Measurements from ENCODE around the gene ROR1.
A peak's percentile ranks its signal among the peaks of the same experiment; 100 is the strongest.

Gene ROR1

DNA sequence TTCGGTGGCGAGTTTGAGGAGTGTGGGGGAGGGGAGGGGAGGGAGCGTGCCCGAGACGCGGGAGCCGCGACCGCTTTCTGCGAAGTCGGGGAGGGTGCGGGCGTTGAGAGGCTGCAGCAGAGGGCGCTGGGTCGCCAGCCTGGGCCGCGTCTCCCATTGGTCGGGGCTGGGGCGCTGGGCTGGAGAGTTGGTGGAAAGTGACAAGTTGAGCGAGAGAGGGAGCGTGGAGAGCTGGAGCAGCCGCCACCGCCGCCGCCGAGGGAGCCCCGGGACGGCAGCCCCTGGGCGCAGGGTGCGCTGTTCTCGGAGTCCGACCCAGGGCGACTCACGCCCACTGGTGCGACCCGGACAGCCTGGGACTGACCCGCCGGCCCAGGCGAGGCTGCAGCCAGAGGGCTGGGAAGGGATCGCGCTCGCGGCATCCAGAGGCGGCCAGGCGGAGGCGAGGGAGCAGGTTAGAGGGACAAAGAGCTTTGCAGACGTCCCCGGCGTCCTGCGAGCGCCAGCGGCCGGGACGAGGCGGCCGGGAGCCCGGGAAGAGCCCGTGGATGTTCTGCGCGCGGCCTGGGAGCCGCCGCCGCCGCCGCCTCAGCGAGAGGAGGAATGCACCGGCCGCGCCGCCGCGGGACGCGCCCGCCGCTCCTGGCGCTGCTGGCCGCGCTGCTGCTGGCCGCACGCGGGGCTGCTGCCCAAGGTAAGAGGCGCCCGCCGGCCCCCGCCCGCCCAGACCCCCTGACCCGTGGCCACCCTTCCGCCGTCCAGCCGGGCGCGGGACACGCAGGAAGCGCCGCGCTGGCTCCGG, at the start of gene ROR1:
Gene ROR1, plus strand, starts transcription at position 203 of the 802 bp plus-strand sequence.
- peak; percentile 60 to 65 for DNase-seq

DNA sequence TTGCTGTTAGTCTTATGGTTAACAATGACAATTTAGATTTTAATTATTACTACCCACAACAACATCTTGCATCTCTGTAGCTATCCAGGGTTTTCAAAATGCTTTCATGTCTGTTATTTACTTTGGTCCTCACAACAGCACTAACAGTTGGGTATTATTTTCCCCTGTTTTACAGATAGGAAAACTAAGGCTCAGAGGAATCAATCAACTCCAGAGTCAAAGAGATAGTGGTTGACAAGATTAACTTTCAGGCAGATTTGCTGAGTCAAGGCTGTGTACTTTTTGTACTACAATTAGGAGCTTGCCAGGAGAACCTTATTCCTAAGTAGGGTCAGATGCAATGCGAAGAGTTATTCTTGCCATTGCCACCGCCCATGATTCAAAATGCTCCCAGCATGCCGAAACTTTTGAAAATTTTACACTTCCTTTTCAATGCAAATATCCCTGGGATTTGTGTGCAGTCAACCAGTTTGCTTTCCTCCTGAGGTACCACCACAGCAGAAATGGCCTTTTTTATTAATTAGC, 49.4 kb upstream of the ROR1 start:
- DNase-seq = no peak

DNA sequence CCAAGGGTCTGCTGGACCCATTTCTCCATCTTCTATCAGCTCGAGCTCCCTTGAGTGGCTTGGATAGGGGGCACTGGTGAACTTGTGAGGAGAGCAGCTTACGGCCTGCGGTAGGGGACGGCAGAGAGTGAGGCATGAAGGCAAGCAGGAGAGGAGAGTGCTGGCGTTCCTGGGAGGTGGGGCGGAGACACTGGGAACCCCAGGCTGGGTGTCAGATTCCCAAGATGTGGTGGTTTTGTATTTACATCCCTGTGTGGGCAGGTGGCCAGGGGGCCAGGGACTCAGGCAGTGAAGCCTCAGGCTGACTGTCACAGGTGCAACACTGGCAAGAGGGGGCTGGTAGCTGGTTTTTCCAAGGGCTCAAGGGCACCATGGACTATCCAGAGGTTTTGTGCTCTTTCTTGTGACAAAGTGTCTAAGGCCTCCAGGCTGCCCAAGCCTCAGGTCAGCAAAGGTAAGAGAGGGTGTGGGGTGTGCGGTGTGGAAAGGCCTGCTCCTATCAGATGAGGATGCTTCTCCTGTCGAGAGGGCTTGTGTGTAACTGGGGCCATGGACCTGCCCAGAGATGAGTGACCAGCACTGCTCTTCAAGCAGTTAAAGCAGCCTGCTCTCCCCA, 45.1 kb upstream of the ROR1 start:
- DNase-seq = no peak

GRCh38 chr1:63729227-63729620, 44.6 kb upstream of the ROR1 start:
- DNase-seq = no peak

DNA sequence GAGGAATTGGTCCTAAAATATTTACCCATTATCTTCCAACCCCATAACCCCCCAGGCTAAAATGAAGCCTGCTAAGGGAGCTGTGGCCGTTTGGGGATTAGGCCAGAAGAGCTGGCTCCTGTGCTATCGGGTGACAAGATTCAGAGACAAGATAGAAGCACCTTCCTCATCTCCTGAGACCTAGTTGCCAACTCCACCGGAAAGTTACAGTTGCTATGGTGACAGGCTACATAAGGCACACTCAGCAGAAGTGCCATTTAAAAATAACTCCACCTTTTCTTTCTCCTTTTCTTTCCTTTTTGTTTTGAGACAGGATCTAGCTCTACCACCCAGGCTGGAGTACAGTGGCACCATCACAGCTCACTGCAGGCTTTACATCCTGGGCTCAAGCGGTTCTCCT, 43.6 kb upstream of the ROR1 start:
- no peak for DNase-seq

GRCh38 chr1:63731117-63732043, 42.4 kb upstream of the ROR1 start:
- DNase-seq = no peak

- no peak for DNase-seq
These were observed 41.2 kb upstream of the ROR1 start for GRCh38 chr1:63732666-63733065.

GRCh38 chr1:63738772-63739171, 35.0 kb upstream of the ROR1 start:
- no peak for DNase-seq

DNA sequence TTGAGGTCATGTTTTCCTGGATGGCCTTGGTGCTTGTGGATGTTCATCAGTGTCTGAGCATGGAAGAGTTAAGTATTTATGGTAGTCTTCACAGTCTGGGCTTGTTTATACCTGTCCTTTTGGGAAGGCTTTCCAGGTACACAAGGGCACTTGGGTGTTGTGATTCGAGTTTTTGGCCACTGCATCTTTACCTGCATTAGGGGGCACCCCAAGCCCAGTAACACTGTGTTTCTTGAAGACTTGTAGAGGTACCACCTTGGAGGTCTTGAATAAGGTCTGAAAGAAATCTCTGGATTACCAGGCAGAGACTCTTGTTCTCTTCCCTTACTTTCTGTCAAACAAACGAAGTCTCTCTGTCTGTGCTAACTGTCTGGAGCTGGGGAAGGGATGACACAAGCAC, 34.4 kb upstream of the ROR1 start:
- DNase-seq = no peak

- DNase-seq = no peak
These were observed 33.4 kb upstream of the ROR1 start for GRCh38 chr1:63740432-63740831.

GRCh38 chr1:63742526-63742925, 31.3 kb upstream of the ROR1 start:
- DNase-seq = no peak

- DNase-seq = no peak
These were observed 30.0 kb upstream of the ROR1 start for GRCh38 chr1:63743781-63744180.

DNA sequence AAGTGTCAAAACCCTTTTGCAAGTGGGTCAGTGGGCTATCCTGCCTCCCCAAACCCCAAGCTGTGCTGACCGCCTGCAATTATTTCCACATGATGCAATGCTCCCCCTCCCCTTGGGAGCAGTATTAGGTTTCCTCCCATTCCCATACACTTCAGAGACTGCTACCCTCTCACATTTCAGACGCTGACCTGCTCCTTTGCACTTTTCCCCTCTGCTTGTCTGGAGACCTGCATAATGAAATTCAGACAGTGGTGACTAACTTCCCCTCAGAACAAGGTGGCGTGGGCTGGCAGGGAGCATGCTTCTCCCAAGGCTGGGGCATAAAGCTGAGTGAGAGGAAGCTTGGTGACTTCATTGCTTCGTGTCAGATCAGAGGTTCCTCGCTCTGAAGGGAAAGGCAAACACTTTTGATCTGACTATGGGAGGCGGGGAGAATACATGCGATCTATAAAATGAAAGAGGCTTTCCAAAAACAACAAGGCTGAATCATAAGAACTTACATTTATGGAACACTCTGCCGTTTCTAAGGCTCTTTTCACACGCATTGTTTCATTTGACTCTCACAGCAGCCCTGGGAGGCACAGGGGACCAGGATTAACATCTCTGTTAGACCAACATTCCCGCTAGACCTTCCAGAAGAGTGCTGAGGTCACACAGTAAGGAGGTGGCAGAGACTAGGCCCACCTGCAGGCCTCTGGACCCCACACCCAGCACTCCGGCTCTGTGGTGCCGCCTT, 27.5 kb upstream of the ROR1 start:
- DNase-seq = no peak

DNA sequence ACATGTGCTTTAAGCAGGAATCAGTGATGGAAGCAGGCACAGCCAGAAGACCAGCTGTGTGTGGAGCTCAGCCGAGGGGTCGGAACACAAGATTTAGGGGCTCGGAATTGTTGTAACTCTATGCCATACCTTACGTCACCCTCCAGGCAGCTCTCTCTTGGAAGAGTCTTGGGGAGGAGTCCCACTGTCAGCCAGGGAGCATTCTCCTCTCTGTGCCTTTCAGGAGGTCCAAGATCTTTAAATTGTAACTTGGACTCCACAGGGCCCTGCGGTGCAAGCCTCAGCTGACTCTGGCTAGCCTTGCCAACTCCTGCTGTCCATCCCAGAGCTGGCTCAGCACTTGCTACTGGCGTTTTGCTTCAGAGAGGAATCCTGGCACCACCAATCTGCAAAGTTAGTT, 26.4 kb upstream of the ROR1 start:
- no peak for DNase-seq

DNA sequence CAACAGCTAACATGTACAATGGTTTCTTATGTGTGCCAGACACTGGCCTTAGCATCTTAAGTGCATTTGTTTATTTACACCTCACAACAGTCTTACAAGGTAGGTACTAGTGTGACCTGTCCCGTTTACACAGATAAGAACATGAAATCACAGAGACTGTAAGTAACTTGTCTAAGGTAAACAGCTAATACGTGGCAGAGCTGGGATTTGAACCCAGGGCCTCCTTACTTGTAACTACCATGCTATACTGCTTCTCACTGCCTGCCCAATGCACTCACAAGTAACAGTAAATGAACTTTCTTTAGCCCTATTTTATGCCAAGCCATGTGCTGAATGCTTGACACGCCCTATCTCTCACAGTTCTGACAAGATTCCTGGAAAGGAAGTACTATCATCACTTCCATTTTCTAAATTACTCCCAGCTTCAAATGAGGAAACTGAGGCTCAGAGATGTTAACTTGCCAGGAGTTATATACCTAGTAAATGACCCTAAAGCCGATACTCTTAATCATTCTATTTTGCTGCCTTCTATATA, 25.7 kb upstream of the ROR1 start:
- no peak for DNase-seq

- no peak for DNase-seq
These were observed 25.2 kb upstream of the ROR1 start for GRCh38 chr1:63748641-63749040.

DNA sequence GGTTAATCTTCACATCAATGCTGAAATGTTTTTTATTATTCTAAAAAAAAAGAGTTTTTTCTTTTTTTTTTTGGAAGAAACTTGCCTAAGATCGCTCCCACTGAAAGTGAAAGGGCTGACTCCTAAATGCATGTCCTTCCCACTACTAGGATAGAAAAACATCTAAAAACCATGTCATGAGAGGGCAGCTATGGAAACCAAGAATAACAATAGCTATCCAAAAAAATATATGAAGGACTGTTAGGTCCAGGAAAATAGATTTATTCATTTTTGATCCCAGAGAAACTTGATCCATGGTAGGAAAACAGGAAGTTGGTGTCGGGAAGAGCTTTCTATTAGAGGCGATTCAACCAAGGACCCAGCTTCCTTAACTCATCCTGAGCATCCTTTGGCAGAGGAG, 23.1 kb upstream of the ROR1 start:
- DNase-seq = no peak

- DNase-seq = no peak
These were observed 21.6 kb upstream of the ROR1 start for GRCh38 chr1:63752176-63752575.

- no peak for DNase-seq
These were observed 20.2 kb upstream of the ROR1 start for GRCh38 chr1:63753591-63753990.

DNA sequence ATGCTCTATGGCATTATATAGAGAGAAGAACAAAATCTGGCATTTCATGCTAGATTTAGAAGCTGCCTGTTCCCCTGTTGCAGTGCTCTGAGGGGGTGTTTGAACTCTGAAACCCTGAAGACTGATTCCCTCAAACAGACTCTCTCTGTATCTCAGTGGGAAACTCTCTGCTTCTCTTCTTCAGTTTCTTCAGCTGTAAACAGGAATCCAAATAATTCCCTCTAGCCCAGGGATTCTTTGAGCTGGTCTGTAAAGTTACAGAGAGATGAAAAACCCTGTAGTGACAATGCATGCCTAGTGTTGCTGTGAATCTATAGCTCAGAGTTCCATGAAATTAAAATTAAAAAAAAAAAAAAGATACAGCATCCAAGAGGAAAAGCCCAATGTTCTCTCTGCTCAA, 17.0 kb upstream of the ROR1 start:
- no peak for DNase-seq

GRCh38 chr1:63757334-63757733, 16.5 kb upstream of the ROR1 start:
- DNase-seq = no peak

- no peak for DNase-seq
These were observed 15.0 kb upstream of the ROR1 start for GRCh38 chr1:63758791-63759190.

All from NCI-H1930 (cell line).